Measurements from ENCODE around the gene PDHX.

DNA sequence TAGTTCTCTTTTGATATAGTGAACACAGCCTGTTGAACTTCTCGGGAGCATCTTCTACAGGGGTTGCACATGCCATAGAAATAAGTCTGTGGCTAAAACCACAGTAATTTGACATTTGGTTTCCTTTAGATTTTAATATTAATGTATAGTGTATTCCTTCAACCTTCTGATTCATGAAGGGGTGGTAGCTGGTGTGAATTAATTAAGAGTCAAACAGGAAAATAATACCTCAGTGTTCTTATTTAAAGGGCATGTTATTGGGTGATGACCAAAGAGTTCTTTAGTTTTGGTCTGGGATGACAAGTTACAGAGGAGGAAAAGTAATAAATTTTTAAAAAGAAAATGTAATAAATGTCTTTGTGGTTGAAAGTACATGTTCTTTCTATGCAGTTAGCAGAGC is 86.8 kb downstream of the PDHX start:
- TF ChIP-seq ZFP3 (CRISPR knock-in tag; IDR thresholded peaks at IDR 0.05) (no peak), ARNTL (CRISPR knock-in tag; IDR thresholded peaks at IDR 0.05; ENCODE audit: borderline replicate concordance, low read depth) (no peak)
